GM12878 (cell line): ENCODE results near the gene ADAMTS4. TPM values are rescaled to one million over a fixed set of nuclear protein-coding genes. Genes with fewer than 3 reads are reported as not detected.

Source experiments
- ATAC-seq: fragments of 200-7000 bp; cut with Tn5 transposase; 3 replicates; pipeline ENCODE4 v1.9.1; 2020; ENCODE audit warnings: mild to moderate bottlenecking, moderate library complexity
- BruUV-seq: library from RNA; stranded (reverse); fragments of 400-500 nt; replicated peaks from 2 replicates; lab custom pipeline; 2021; lab: Mats Ljungman, UMichigan
- CTCF ChIA-PET: fragments of 300-600 bp; sonication (Branson Sonifier 250); formaldehyde crosslinking; extraction: SDS; loops from one replicate; lab custom pipeline; 2021; ENCODE audit warnings: inconsistent platforms; lab: Yijun Ruan, JAX
- POLR2A ChIA-PET: fragments of 350-600 bp; formaldehyde crosslinking; extraction: SDS; loops from one replicate; lab custom pipeline; 2021; ENCODE audit warnings: inconsistent platforms; lab: Charles Lee
- RAD21 ChIA-PET: fragments of 300-600 bp; sonication (Branson Sonifier 250); formaldehyde crosslinking; loops from one replicate; lab custom pipeline; 2023; ENCODE audit warnings: antibody characterized with exemption; ENCODE audit not compliant: unreplicated experiment; lab: Charles Lee
- SMC1A ChIA-PET: fragments of 300-600 bp; sonication (Branson Sonifier 250); formaldehyde crosslinking; loops from one replicate; lab custom pipeline; 2023; ENCODE audit not compliant: unreplicated experiment, uncharacterized antibody; lab: Charles Lee
- DNase-seq: peaks from one replicate; pipeline ENCODE4 v3.0.0-alpha.2; 2011; ENCODE audit warnings: low read depth, low spot score
- FAIRE-seq: peaks from 3 replicates; lab custom pipeline; 2011; peaks lifted over from hg19 to GRCh38; lab: Jason Lieb, UNC
- H2AFZ ChIP-seq: 2 replicates; pipeline ENCODE4 v1.6.0; 2011; ENCODE audit warnings: low read depth, low read length, control low read depth; ENCODE audit not compliant: control insufficient read depth
- H3K27ac ChIP-seq: 2 replicates; pipeline ENCODE4 v1.5.1; 2011; ENCODE audit warnings: control low read depth; ENCODE audit not compliant: control insufficient read depth, insufficient read depth
- H3K27me3 ChIP-seq, 2 experiments: replicated peaks in 1 of 2; 2 replicates each; pipeline versions ENCODE4 v1.6.0 to v1.6.1; 2011; ENCODE audit warnings: low read length in 1 of 2; ENCODE audit not compliant: control insufficient read depth in 2 of 2, insufficient read depth in 2 of 2
- H3K36me3 ChIP-seq, 2 experiments: 2 replicates each; pipeline ENCODE4 v1.5.1; 2011; ENCODE audit warnings: low read length in 1 of 2; ENCODE audit not compliant: control insufficient read depth in 2 of 2, insufficient read depth in 2 of 2
- H3K4me1 ChIP-seq: 2 replicates; pipeline ENCODE4 v1.6.1; 2011; ENCODE audit warnings: mild to moderate bottlenecking, low read length, moderate library complexity, mixed read lengths; ENCODE audit not compliant: control insufficient read depth, insufficient read depth
- H3K4me2 ChIP-seq: 2 replicates; pipeline ENCODE4 v1.6.0; 2011; ENCODE audit warnings: control low read depth; ENCODE audit not compliant: control insufficient read depth, insufficient read depth
- H3K4me3 ChIP-seq: fragments of 200-600 bp; sonication (generic); 2 replicates; pipeline ENCODE4 v1.5.1; 2016
- H3K79me2 ChIP-seq: 2 replicates; pipeline ENCODE4 v1.6.0; 2011; ENCODE audit warnings: low read length; ENCODE audit not compliant: control insufficient read depth, insufficient read depth
- H3K9ac ChIP-seq: 2 replicates; pipeline ENCODE4 v1.8.0; 2011; ENCODE audit warnings: low read length, control low read depth, mixed read lengths; ENCODE audit not compliant: control insufficient read depth, insufficient read depth
- H3K9me3 ChIP-seq: replicated peaks from 3 replicates; pipeline ENCODE4 v1.5.1; 2011; ENCODE audit warnings: mild to moderate bottlenecking, low read length; ENCODE audit not compliant: control insufficient read depth, insufficient read depth
- H4K20me1 ChIP-seq: 2 replicates; pipeline ENCODE4 v1.6.0; 2011; ENCODE audit not compliant: control insufficient read depth, insufficient read depth
- BRCA1 ChIP-seq: IDR thresholded peaks from 2 replicates; pipeline ENCODE4 v1.6.1; 2011; ENCODE audit warnings: low read depth, low read length, improper control_type of control experiment
- KLF5 ChIP-seq: fragments of 450-650 bp; IDR thresholded peaks from 2 replicates; pipeline ENCODE4 v1.6.1; 2014; ENCODE audit warnings: mild to moderate bottlenecking; ENCODE audit not compliant: partially characterized antibody
- NR2F1 ChIP-seq: fragments of 450-650 bp; conservative IDR thresholded peaks from 2 replicates; pipeline ENCODE4 v1.6.1; 2017; ENCODE audit warnings: mild to moderate bottlenecking
- PAX5 ChIP-seq: IDR thresholded peaks from 2 replicates; pipeline ENCODE4 v1.6.1; 2011; ENCODE audit warnings: low read depth, low read length, borderline replicate concordance
- RCOR1 ChIP-seq: conservative IDR thresholded peaks from 2 replicates; pipeline ENCODE4 v1.6.1; 2012; ENCODE audit warnings: low read depth, low read length, improper control_type of control experiment
- SREBF1 ChIP-seq: IDR thresholded peaks from 2 replicates; pipeline ENCODE4 v1.6.1; 2012; ENCODE audit warnings: mild to moderate bottlenecking, low read length
- TBL1XR1 ChIP-seq: IDR thresholded peaks from 2 replicates; pipeline ENCODE4 v1.6.1; 2012; ENCODE audit warnings: low read depth, low read length, improper control_type of control experiment
- YY1 ChIP-seq: IDR thresholded peaks from 2 replicates; pipeline ENCODE4 v1.6.1; 2011; ENCODE audit warnings: low read depth, mild to moderate bottlenecking, low read length
- ZNF274 ChIP-seq: IDR thresholded peaks from one replicate; pipeline ENCODE4 v1.8.0; 2011; ENCODE audit not compliant: insufficient read length, insufficient read depth
- WGBS: methylation state at CpG from one replicate; pipeline ENCODE4 v1.1.6; 2016; ENCODE audit warnings: low lambda C conversion rate; ENCODE audit not compliant: insufficient replicate concordance, insufficient coverage; ENCODE audit errors: missing lambda C conversion rate; 5-methylcytosine and 5-hydroxymethylcytosine counted together
- in situ Hi-C: fragments of 300-500 bp; cut with MboI; formaldehyde crosslinking; loops from 9 replicates; pipeline ENCODE4 v1.14.3; 2018; ENCODE audit warnings: mixed read lengths
- intact Hi-C: fragments of 100-400 bp; cut with micrococcal nuclease; formaldehyde crosslinking; loops from one replicate; pipeline ENCODE4 v1.14.2; 2022; ENCODE audit not compliant: unreplicated experiment
- polyA plus RNA-seq, 11 experiments: library from polyadenylated mRNA; depleted of rRNA in 4 of 11; unstranded in 6 of 11; stranded (reverse) in 5 of 11; fragments of >200 nt; fragmentation: Nextera tagmentation in 4 of 11; fragmentation: Illumina TruSeq in 1 of 11; extraction: Ambion mirVana in 4 of 11; extraction: Trizol in 1 of 11; gene quantifications; 1 replicate in 1 of 11; 2 replicates in 10 of 11; pipeline versions ENCODE4 v1.2.1 to v1.2.3, GENCODE V29; 2011 to 2016; ENCODE audit warnings: inconsistent platforms in 2 of 11, missing spikeins in 2 of 11, low read depth in 1 of 11
- total RNA-seq, 4 experiments: library from RNA; depleted of rRNA in 3 of 4; stranded (reverse); fragments of >200 nt in 3 of 4; fragmentation: Illumina TruSeq in 1 of 4; extraction: Trizol in 1 of 4; gene quantifications; 2 replicates each; pipeline versions ENCODE4 v1.2.1 to v1.2.3, GENCODE V29; 2013 to 2021
- TF ChIP-seq, protein P1 (sequence below): IDR thresholded peaks from 2 replicates; pipeline ENCODE4 v1.6.1; 2011; ENCODE audit warnings: borderline replicate concordance, low read depth, mild to moderate bottlenecking, moderate library complexity, low read length; ENCODE audit not compliant: insufficient read depth, poor library complexity, severe bottlenecking
- TF ChIP-seq, protein P2 (sequence below): IDR thresholded peaks from 2 replicates; pipeline ENCODE4 v1.6.1; 2012; ENCODE audit warnings: mild to moderate bottlenecking, low read depth, low read length
- TF ChIP-seq, protein P3 (sequence below): fragments of 450-650 bp; formaldehyde crosslinking; IDR thresholded peaks from 2 replicates; pipeline ENCODE4 v1.4.0; 2020; ENCODE audit warnings: mild to moderate bottlenecking, moderate library complexity
- TF ChIP-seq, protein P4 (sequence below): IDR thresholded peaks from 2 replicates; pipeline ENCODE4 v1.6.1; 2011; ENCODE audit warnings: low read depth, mild to moderate bottlenecking, low read length, moderate library complexity, borderline replicate concordance; ENCODE audit errors: extremely low read depth

Gene ADAMTS4
- total and polyA plus RNA-seq, 10 of the 15 experiments (the other 5 are each of a cell fraction or from before 2014, with no cell fraction given), result 0.01 to 0.13 (median 0.05) TPM; not detected in 2

DNA sequence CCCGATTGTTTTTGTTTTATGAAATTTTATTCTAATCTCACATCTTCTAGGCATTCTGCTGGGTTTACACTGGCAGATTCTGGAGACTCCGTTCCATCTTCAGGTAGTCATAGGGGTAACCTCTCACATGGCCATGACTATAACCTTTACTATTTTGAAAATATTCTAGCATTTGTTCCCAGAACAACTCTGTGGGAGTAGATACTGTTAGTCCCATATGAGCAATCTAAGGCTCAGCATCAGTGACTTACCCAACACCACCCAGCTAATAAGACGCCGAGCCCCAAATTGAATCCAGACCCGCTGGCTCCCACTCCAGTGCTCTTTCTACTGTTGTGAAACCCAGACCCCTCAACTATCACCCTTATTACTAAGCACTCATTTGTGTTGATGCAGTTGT is 9.8 kb downstream of the ADAMTS4 start:
- POLR2A ChIA-PET, result interaction anchor here (0.6 kb wide), 1 partner anchor 191 kb away, joined by 4 read pairs; no protein-coding TSS in a partner anchor

More for the DNA sequence above, 9.8 kb downstream of the ADAMTS4 start:
- Histone ChIP-seq H3K4me3 (no peak overlapping the region), H3K4me1 (peaks cover 30% of the 10 kb centered on the region), H3K9me3 (no peaks in the 10 kb centered on the region), H3K36me3 (no peaks in the 10 kb centered on the region), H3K27ac (no peak overlapping the region), H4K20me1 (no peaks in the 10 kb centered on the region), H3K27me3 (no peaks in the 10 kb centered on the region), H3K79me2 (peaks cover 4% of the 10 kb centered on the region), H3K9ac (no peak overlapping the region), H2AFZ (no peak overlapping the region)
- intact Hi-C loops (no loop called here), in situ Hi-C loops (no loop called here)
- SMC1A ChIA-PET, result interaction anchor here (1.1 to 1.8 kb wide), 2 partner anchors 13 to 23 kb away, joined by 3 to 4 read pairs; partner anchors contain the start of genes NDUFS2 and PPOX
- no TSS peak for BruUV-seq
- RAD21 ChIA-PET, result interaction anchor here (7.2 kb wide), 1 partner anchor 36 kb away, joined by 55 read pairs; the partner anchor contains the start of genes APOA2 and TOMM40L
- DNase-seq, result no peak
- FAIRE-seq, result no peak
- no peak for ATAC-seq
- 97% methylated on average over 5 of the region's 5 CpGs for WGBS
- no peak for TF ChIP-seq RCOR1
- no peak for TF ChIP-seq TBL1XR1
- TF ChIP-seq NR2F1, result no peak
- no peak for TF ChIP-seq BRCA1
- TF ChIP-seq, protein P1, sequence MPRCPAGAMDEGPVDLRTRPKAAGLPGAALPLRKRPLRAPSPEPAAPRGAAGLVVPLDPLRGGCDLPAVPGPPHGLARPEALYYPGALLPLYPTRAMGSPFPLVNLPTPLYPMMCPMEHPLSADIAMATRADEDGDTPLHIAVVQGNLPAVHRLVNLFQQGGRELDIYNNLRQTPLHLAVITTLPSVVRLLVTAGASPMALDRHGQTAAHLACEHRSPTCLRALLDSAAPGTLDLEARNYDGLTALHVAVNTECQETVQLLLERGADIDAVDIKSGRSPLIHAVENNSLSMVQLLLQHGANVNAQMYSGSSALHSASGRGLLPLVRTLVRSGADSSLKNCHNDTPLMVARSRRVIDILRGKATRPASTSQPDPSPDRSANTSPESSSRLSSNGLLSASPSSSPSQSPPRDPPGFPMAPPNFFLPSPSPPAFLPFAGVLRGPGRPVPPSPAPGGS, result no peak
- no peak for TF ChIP-seq YY1
- TF ChIP-seq ZNF274, result no peak
- no peak for TF ChIP-seq SREBF1
- TF ChIP-seq, protein P2, sequence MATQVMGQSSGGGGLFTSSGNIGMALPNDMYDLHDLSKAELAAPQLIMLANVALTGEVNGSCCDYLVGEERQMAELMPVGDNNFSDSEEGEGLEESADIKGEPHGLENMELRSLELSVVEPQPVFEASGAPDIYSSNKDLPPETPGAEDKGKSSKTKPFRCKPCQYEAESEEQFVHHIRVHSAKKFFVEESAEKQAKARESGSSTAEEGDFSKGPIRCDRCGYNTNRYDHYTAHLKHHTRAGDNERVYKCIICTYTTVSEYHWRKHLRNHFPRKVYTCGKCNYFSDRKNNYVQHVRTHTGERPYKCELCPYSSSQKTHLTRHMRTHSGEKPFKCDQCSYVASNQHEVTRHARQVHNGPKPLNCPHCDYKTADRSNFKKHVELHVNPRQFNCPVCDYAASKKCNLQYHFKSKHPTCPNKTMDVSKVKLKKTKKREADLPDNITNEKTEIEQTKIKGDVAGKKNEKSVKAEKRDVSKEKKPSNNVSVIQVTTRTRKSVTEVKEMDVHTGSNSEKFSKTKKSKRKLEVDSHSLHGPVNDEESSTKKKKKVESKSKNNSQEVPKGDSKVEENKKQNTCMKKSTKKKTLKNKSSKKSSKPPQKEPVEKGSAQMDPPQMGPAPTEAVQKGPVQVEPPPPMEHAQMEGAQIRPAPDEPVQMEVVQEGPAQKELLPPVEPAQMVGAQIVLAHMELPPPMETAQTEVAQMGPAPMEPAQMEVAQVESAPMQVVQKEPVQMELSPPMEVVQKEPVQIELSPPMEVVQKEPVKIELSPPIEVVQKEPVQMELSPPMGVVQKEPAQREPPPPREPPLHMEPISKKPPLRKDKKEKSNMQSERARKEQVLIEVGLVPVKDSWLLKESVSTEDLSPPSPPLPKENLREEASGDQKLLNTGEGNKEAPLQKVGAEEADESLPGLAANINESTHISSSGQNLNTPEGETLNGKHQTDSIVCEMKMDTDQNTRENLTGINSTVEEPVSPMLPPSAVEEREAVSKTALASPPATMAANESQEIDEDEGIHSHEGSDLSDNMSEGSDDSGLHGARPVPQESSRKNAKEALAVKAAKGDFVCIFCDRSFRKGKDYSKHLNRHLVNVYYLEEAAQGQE, result no peak
- TF ChIP-seq, protein P3, sequence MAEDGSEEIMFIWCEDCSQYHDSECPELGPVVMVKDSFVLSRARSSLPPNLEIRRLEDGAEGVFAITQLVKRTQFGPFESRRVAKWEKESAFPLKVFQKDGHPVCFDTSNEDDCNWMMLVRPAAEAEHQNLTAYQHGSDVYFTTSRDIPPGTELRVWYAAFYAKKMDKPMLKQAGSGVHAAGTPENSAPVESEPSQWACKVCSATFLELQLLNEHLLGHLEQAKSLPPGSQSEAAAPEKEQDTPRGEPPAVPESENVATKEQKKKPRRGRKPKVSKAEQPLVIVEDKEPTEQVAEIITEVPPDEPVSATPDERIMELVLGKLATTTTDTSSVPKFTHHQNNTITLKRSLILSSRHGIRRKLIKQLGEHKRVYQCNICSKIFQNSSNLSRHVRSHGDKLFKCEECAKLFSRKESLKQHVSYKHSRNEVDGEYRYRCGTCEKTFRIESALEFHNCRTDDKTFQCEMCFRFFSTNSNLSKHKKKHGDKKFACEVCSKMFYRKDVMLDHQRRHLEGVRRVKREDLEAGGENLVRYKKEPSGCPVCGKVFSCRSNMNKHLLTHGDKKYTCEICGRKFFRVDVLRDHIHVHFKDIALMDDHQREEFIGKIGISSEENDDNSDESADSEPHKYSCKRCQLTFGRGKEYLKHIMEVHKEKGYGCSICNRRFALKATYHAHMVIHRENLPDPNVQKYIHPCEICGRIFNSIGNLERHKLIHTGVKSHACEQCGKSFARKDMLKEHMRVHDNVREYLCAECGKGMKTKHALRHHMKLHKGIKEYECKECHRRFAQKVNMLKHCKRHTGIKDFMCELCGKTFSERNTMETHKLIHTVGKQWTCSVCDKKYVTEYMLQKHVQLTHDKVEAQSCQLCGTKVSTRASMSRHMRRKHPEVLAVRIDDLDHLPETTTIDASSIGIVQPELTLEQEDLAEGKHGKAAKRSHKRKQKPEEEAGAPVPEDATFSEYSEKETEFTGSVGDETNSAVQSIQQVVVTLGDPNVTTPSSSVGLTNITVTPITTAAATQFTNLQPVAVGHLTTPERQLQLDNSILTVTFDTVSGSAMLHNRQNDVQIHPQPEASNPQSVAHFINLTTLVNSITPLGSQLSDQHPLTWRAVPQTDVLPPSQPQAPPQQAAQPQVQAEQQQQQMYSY (CRISPR knock-in tag), result no peak
- no peak for TF ChIP-seq KLF5
- no peak for TF ChIP-seq PAX5
- TF ChIP-seq, protein P4, sequence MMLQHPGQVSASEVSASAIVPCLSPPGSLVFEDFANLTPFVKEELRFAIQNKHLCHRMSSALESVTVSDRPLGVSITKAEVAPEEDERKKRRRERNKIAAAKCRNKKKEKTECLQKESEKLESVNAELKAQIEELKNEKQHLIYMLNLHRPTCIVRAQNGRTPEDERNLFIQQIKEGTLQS, result no peak
- TF ChIP-seq, all 136 proteins: peak for 0
- CTCF ChIA-PET, result interaction anchor here (1.3 to 7.0 kb wide), 2 partner anchors 23 to 194 kb away, joined by 4 to 113 read pairs; partner anchors contain the start of gene PPOX
- no peak overlapping the region for H3K4me2 ChIP-seq
